Ovary (tissue), 3 donors: ENCODE measurements around the gene CD86.

Experiments used
- EP300 ChIP-seq: sonication (generic); formaldehyde crosslinking; IDR thresholded peaks from one replicate; pipeline ENCODE4 v1.6.1; 2017; ENCODE audit warnings: antibody characterized with exemption
- POLR2A ChIP-seq: fragments of 450-650 bp; IDR thresholded peaks from one replicate; pipeline ENCODE4 v1.6.1; 2017; ENCODE audit warnings: antibody characterized with exemption, mild to moderate bottlenecking, moderate library complexity
- TF ChIP-seq, protein P1 (sequence below), 3 donors: fragments of 450-650 bp in 2 of 3; fragments of 200-600 bp in 1 of 3; IDR thresholded peaks; one replicate each; pipeline versions ENCODE4 v1.5.1 to v1.8.0; 2016 to 2022; ENCODE audit warnings: antibody characterized with exemption in 3 of 3, mild to moderate bottlenecking in 1 of 3
- donor health status: DM: no; HTN: no; CAD: no.

DNA sequence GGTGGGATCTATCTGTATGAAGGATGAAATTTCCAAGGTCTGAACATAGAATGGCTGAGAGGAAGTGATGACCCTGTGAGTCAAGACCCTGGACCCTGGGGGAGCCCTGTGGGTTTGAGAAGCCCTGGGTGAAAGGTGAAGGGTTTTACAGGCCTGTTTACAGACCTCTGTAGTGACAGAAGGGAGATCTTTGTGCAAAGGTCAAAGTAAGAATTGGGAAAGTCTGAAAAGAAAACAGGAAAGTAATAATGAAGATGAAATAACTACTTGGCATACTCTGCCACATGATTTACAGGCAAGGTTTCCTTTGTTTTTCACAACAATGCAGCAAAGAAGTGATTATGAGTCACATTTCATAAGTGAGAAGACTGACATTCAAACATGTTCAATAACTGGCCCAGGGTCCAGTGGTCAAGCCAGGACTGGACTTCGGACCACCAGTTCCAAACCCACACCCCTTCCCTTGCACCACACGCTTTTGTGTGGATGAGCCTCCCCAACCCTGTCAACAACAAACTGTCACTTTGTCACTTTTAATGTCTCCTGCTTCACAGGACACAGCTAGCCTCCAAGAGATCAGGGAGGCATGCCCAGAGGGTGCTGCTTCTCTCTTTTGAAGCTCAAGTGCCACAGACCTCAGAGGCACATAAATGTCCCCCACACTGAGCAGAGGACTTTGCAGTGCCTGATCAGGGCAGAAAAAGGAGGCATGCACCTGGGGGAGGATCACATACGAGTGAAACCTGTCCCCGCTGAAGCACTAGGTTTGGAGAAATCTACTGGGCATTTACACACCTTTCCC lies 21.5 kb downstream of the CD86 start:
- TF ChIP-seq, protein P1, sequence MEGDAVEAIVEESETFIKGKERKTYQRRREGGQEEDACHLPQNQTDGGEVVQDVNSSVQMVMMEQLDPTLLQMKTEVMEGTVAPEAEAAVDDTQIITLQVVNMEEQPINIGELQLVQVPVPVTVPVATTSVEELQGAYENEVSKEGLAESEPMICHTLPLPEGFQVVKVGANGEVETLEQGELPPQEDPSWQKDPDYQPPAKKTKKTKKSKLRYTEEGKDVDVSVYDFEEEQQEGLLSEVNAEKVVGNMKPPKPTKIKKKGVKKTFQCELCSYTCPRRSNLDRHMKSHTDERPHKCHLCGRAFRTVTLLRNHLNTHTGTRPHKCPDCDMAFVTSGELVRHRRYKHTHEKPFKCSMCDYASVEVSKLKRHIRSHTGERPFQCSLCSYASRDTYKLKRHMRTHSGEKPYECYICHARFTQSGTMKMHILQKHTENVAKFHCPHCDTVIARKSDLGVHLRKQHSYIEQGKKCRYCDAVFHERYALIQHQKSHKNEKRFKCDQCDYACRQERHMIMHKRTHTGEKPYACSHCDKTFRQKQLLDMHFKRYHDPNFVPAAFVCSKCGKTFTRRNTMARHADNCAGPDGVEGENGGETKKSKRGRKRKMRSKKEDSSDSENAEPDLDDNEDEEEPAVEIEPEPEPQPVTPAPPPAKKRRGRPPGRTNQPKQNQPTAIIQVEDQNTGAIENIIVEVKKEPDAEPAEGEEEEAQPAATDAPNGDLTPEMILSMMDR (IDR thresholded peaks at IDR 0.05), result no peak
- TF ChIP-seq EP300 (no peak), POLR2A (no peak)
